Natural killer cell (primary cell): ENCODE data around the gene HOXD8. TPM values are rescaled to one million over a fixed set of nuclear protein-coding genes. Genes with fewer than 3 reads are reported as not detected.

Experiments
- ATAC-seq, 3 donors: fragments of 150-1000 bp in 2 of 3; fragments of 200-7000 bp in 1 of 3; cut with Tn5 transposase; 1 replicate in 1 of 3; 2 replicates in 2 of 3; pipeline ENCODE4 v1.10.0; 2021; ENCODE audit warnings: mild to moderate bottlenecking in 2 of 3, moderate library complexity in 2 of 3
- DNase-seq, 2 donors: peaks; one replicate each; pipeline versions ENCODE4 v3.0.0 to v3.0.0-alpha.2; 2013 to 2021; ENCODE audit warnings: mixed read lengths in 1 of 2
- H3K27ac ChIP-seq: one replicate; pipeline ENCODE4 v1.5.1; 2013; ENCODE audit warnings: mild to moderate bottlenecking, low read length
- H3K27me3 ChIP-seq: one replicate; pipeline ENCODE4 v1.6.1; 2013; ENCODE audit warnings: low read length; ENCODE audit not compliant: control insufficient read depth, insufficient read depth
- H3K36me3 ChIP-seq: one replicate; pipeline ENCODE4 v1.6.1; 2013; ENCODE audit warnings: low read length; ENCODE audit not compliant: control insufficient read depth, insufficient read depth
- H3K4me1 ChIP-seq: one replicate; pipeline ENCODE4 v1.6.1; 2013; ENCODE audit warnings: low read length; ENCODE audit not compliant: control insufficient read depth, insufficient read depth
- H3K4me3 ChIP-seq: one replicate; pipeline ENCODE4 v1.5.1; 2013; ENCODE audit warnings: low read length
- H3K9me3 ChIP-seq: one replicate; pipeline ENCODE4 v1.6.1; 2013; ENCODE audit warnings: low read length; ENCODE audit not compliant: control insufficient read depth, insufficient read depth
- H3K27ac Mint-ChIP-seq, 2 donors: one replicate each; pipeline ENCODE4 v1.8.0; 2022; ENCODE audit warnings: mild to moderate bottlenecking in 2 of 2, mixed read lengths in 2 of 2, moderate library complexity in 1 of 2
- H3K27me3 Mint-ChIP-seq, 2 donors: one replicate each; pipeline ENCODE4 v1.8.0; 2022; ENCODE audit warnings: low read depth in 2 of 2, mixed read lengths in 2 of 2
- H3K36me3 Mint-ChIP-seq: one replicate; pipeline ENCODE4 v1.8.0; 2022; ENCODE audit warnings: mixed read lengths
- H3K4me1 Mint-ChIP-seq, 2 donors: one replicate each; pipeline ENCODE4 v1.8.0; 2022; ENCODE audit warnings: mixed read lengths in 2 of 2
- H3K4me3 Mint-ChIP-seq: one replicate; pipeline ENCODE4 v1.8.0; 2022; ENCODE audit warnings: mild to moderate bottlenecking, moderate library complexity, mixed read lengths
- H3K9me3 Mint-ChIP-seq, 2 donors: one replicate each; pipeline ENCODE4 v1.8.0; 2022; ENCODE audit warnings: mixed read lengths in 2 of 2
- whole genome bisulfite sequencing: methylation state at CpG from one replicate; pipeline ENCODE4 v1.1.7; 2013; ENCODE audit warnings: missing lambda C conversion rate; ENCODE audit not compliant: insufficient coverage; 5-methylcytosine and 5-hydroxymethylcytosine counted together
- intact Hi-C: fragments of 100-400 bp; cut with micrococcal nuclease; formaldehyde crosslinking; loops from one replicate; pipeline ENCODE4 v1.14.2; 2022
- total RNA-seq, 4 donors: library from RNA; stranded (reverse); fragments of 120-200 nt in 1 of 4; gene quantifications; one replicate each; pipeline versions ENCODE4 v1.2.3 to v1.2.4, GENCODE V29; 2013 to 2022
- TF ChIP-seq, protein P1 (sequence below): fragments of 200-600 bp; IDR thresholded peaks from one replicate; pipeline ENCODE4 v1.8.0; 2022; ENCODE audit warnings: antibody characterized with exemption

HOXD8 gene
- total RNA-seq, 3 donors from 2014 or later (not counting 1 experiment from before 2014, with no cell fraction given): not detected

GRCh38 chr2:176085120-176085788, 44.3 kb upstream of the HOXD8 start:
- H3K9me3 ChIP-seq: peaks cover 57% of the 10 kb centered on the region
- H3K27me3 ChIP-seq: peaks cover 96% of the 10 kb centered on the region
- H3K4me1 ChIP-seq: peaks cover 16% of the 10 kb centered on the region
- 9% methylated on average over 35 of the region's 40 CpGs for WGBS
- Mint-ChIP-seq H3K36me3 (peaks cover 17% of the 10 kb centered on the region), H3K4me3 (peak overlapping the region; percentile 13), H3K27ac (peak overlapping the region in 1 of 2 donors; percentile 78), H3K4me1 (peaks cover 7 to 15% of the 10 kb centered on the region in 2 donors), H3K9me3 (peaks cover 3 to 5% of the 10 kb centered on the region in 2 donors), H3K27me3 (peaks cover 77 to 79% of the 10 kb centered on the region in 2 donors)
- no peak for ATAC-seq
- TF ChIP-seq, protein P1, sequence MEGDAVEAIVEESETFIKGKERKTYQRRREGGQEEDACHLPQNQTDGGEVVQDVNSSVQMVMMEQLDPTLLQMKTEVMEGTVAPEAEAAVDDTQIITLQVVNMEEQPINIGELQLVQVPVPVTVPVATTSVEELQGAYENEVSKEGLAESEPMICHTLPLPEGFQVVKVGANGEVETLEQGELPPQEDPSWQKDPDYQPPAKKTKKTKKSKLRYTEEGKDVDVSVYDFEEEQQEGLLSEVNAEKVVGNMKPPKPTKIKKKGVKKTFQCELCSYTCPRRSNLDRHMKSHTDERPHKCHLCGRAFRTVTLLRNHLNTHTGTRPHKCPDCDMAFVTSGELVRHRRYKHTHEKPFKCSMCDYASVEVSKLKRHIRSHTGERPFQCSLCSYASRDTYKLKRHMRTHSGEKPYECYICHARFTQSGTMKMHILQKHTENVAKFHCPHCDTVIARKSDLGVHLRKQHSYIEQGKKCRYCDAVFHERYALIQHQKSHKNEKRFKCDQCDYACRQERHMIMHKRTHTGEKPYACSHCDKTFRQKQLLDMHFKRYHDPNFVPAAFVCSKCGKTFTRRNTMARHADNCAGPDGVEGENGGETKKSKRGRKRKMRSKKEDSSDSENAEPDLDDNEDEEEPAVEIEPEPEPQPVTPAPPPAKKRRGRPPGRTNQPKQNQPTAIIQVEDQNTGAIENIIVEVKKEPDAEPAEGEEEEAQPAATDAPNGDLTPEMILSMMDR: no peak
- DNase-seq: no peak
- no peaks in the 10 kb centered on the region for H3K36me3 ChIP-seq
- no peak overlapping the region for H3K4me3 ChIP-seq
- no peak overlapping the region for H3K27ac ChIP-seq
- intact Hi-C loops: loop anchor here (5.0 kb wide), 1 partner anchor 37 kb away; the partner anchor contains the start of gene HOXD9

- Histone ChIP-seq H3K36me3 (no peaks in the 10 kb centered on the region), H3K27me3 (peaks cover 97% of the 10 kb centered on the region), H3K4me1 (peaks cover 8% of the 10 kb centered on the region), H3K4me3 (no peak overlapping the region), H3K27ac (no peak overlapping the region), H3K9me3 (peaks cover 50% of the 10 kb centered on the region)
- H3K27me3 Mint-ChIP-seq: peaks cover 75 to 86% of the 10 kb centered on the region in 2 donors
- peaks cover 17% of the 10 kb centered on the region for H3K36me3 Mint-ChIP-seq
- H3K27ac Mint-ChIP-seq: peak overlapping the region in 1 of 2 donors; percentile 78
- peaks cover 9 to 15% of the 10 kb centered on the region in 2 donors for H3K4me1 Mint-ChIP-seq
- WGBS: 6% methylated on average over 46 of the region's 46 CpGs
- DNase-seq (no peak), ATAC-seq (no peak)
- no peak overlapping the region for H3K4me3 Mint-ChIP-seq
- intact Hi-C loops: loop anchor here (5.0 kb wide), 1 partner anchor 36 kb away; the partner anchor contains the start of gene HOXD9
- H3K9me3 Mint-ChIP-seq: peaks cover 3 to 5% of the 10 kb centered on the region in 2 donors
- TF ChIP-seq, protein P1: no peak
Observed at GRCh38 chr2:176085861-176086771, 43.4 kb upstream of the HOXD8 start.

- Mint-ChIP-seq H3K4me3 (peak overlapping the region; percentile 65), H3K27ac (no peak overlapping the region), H3K9me3 (peaks cover 3 to 5% of the 10 kb centered on the region in 2 donors), H3K4me1 (peaks cover 15 to 19% of the 10 kb centered on the region in 2 donors), H3K27me3 (peaks cover 77 to 93% of the 10 kb centered on the region in 2 donors), H3K36me3 (peaks cover 17% of the 10 kb centered on the region)
- intact Hi-C loops: loop anchor here (5.0 kb wide), 1 partner anchor 35 kb away; the partner anchor contains the start of gene HOXD9
- DNase-seq (no peak), ATAC-seq (no peak)
- Histone ChIP-seq H3K4me1 (peaks cover 8% of the 10 kb centered on the region), H3K4me3 (no peak overlapping the region), H3K27ac (no peak overlapping the region), H3K9me3 (peaks cover 38% of the 10 kb centered on the region), H3K27me3 (peaks cover 93% of the 10 kb centered on the region), H3K36me3 (no peaks in the 10 kb centered on the region)
- TF ChIP-seq, protein P1: no peak
- 22% methylated on average over 28 of the region's 29 CpGs for WGBS
Observed at GRCh38 chr2:176087330-176088047, 42.0 kb upstream of the HOXD8 start.
